ENCODE measurements around the gene UNC13C. TPM values are rescaled to one million over a fixed set of nuclear protein-coding genes. Genes with fewer than 3 reads are reported as not detected.

UNC13C gene
- total RNA-seq, 1 donor from 2014 or later: 0.03 TPM

GRCh38 chr15:54576298-54576935 is 598.2 kb downstream of the UNC13C start:
- intact Hi-C loops (cut with DNase I): no loop called here
- no peak for ATAC-seq (ENCODE audit: poor library complexity)
- no peak for DNase-seq

GRCh38 chr15:54577476-54578250 is 599.4 kb downstream of the UNC13C start:
- no peak for ATAC-seq (ENCODE audit: poor library complexity)
- intact Hi-C loops (cut with DNase I): no loop called here
- no peak for DNase-seq

GRCh38 chr15:54579855-54580254 is 601.6 kb downstream of the UNC13C start:
- intact Hi-C loops (cut with DNase I): no loop called here
- no peak for DNase-seq
- no peak for ATAC-seq (ENCODE audit: poor library complexity)

GRCh38 chr15:54580643-54581042 is 602.4 kb downstream of the UNC13C start:
- DNase-seq (no peak), ATAC-seq (ENCODE audit: poor library complexity) (no peak)
- intact Hi-C loops (cut with DNase I): no loop called here

GRCh38 chr15:54582863-54583643 is 604.8 kb downstream of the UNC13C start:
- ATAC-seq (ENCODE audit: poor library complexity): no peak
- intact Hi-C loops (cut with DNase I): no loop called here
- no peak for DNase-seq

- intact Hi-C loops (cut with DNase I): no loop called here
- DNase-seq (no peak), ATAC-seq (ENCODE audit: poor library complexity) (no peak)
Observed at GRCh38 chr15:54585063-54585462, 606.8 kb downstream of the UNC13C start.

- no peak for ATAC-seq (ENCODE audit: poor library complexity)
Observed at GRCh38 chr15:54594115-54594514, 615.9 kb downstream of the UNC13C start.

GRCh38 chr15:54599386-54599785 is 621.1 kb downstream of the UNC13C start:
- DNase-seq: no peak
- intact Hi-C loops (cut with DNase I): no loop called here
- no peak for ATAC-seq (ENCODE audit: poor library complexity)

More at GRCh38 chr15:54594115-54594514, 615.9 kb downstream of the UNC13C start:
- intact Hi-C loops (cut with DNase I): no loop called here
- DNase-seq: no peak

- DNase-seq (no peak), ATAC-seq (ENCODE audit: poor library complexity) (no peak)
- intact Hi-C loops (cut with DNase I): no loop called here
Observed at GRCh38 chr15:54605043-54605442, 626.8 kb downstream of the UNC13C start.

- no peak for ATAC-seq (ENCODE audit: poor library complexity)
- intact Hi-C loops (cut with DNase I): no loop called here
- no peak for DNase-seq
Observed at GRCh38 chr15:54605556-54605955, 627.3 kb downstream of the UNC13C start.

- DNase-seq: no peak
- ATAC-seq (ENCODE audit: poor library complexity): no peak
- intact Hi-C loops (cut with DNase I): no loop called here
Observed at GRCh38 chr15:54608876-54609835, 630.9 kb downstream of the UNC13C start.

- no peak for ATAC-seq (ENCODE audit: poor library complexity)
- no peak for DNase-seq
- intact Hi-C loops (cut with DNase I): no loop called here
Observed at GRCh38 chr15:54618120-54618519, 639.9 kb downstream of the UNC13C start.

GRCh38 chr15:54619180-54619579 is 640.9 kb downstream of the UNC13C start:
- intact Hi-C loops (cut with DNase I): no loop called here
- no peak for ATAC-seq (ENCODE audit: poor library complexity)
- DNase-seq: no peak

- ATAC-seq (ENCODE audit: poor library complexity) (no peak), DNase-seq (no peak)
- intact Hi-C loops (cut with DNase I): no loop called here
Observed at GRCh38 chr15:54620916-54621315, 642.7 kb downstream of the UNC13C start.

GRCh38 chr15:54636147-54636546 is 657.9 kb downstream of the UNC13C start:
- no peak for DNase-seq
- no peak for ATAC-seq (ENCODE audit: poor library complexity)
- intact Hi-C loops (cut with DNase I): no loop called here

- ATAC-seq (ENCODE audit: poor library complexity) (no peak), DNase-seq (no peak)
- intact Hi-C loops (cut with DNase I): no loop called here
Observed at GRCh38 chr15:54638666-54639065, 660.4 kb downstream of the UNC13C start.

- intact Hi-C loops (cut with DNase I): no loop called here
- ATAC-seq (ENCODE audit: poor library complexity): no peak
- no peak for DNase-seq
Observed at GRCh38 chr15:54640873-54641272, 662.6 kb downstream of the UNC13C start.

GRCh38 chr15:54644796-54645195 is 666.6 kb downstream of the UNC13C start:
- intact Hi-C loops (cut with DNase I): no loop called here
- DNase-seq: no peak
- no peak for ATAC-seq (ENCODE audit: poor library complexity)

- ATAC-seq (ENCODE audit: poor library complexity): no peak
- DNase-seq: no peak
- intact Hi-C loops (cut with DNase I): no loop called here
Observed at GRCh38 chr15:54659646-54660045, 681.4 kb downstream of the UNC13C start.
